B cell (primary cell): ENCODE measurements around the gene MARCKS. TPM values are rescaled to one million over a fixed set of nuclear protein-coding genes. Genes with fewer than 3 reads are reported as not detected.

Experiments used
- ATAC-seq: fragments of 200-7000 bp; cut with Tn5 transposase; one replicate; pipeline ENCODE4 v1.10.0; 2021; ENCODE audit warnings: low read depth, mild to moderate bottlenecking, moderate number of reproducible peaks, moderate library complexity
- CTCF ChIA-PET: fragments of 350-600 bp; sonication (Branson Sonifier 250); formaldehyde crosslinking; loops from one replicate; lab custom pipeline; 2021; ENCODE audit warnings: antibody characterized with exemption, inconsistent platforms; lab: Charles Lee
- POLR2A ChIA-PET: fragments of 350-600 bp; sonication (Branson Sonifier 250); formaldehyde crosslinking; loops from one replicate; lab custom pipeline; 2021; ENCODE audit warnings: antibody characterized with exemption; lab: Charles Lee
- DNase-seq: peaks from one replicate; pipeline ENCODE4 v3.0.0; 2013
- H2AFZ ChIP-seq: 2 replicates; pipeline ENCODE4 v1.6.1; 2012; ENCODE audit warnings: mild to moderate bottlenecking, low read depth, low read length; ENCODE audit not compliant: insufficient read depth, poor library complexity, severe bottlenecking
- H3K27ac ChIP-seq, 2 donors: 1 replicate in 1 of 2; 2 replicates in 1 of 2; pipeline ENCODE4 v1.5.1; 2012 to 2013; ENCODE audit warnings: low read length in 2 of 2, mild to moderate bottlenecking in 2 of 2, moderate library complexity in 1 of 2
- H3K27me3 ChIP-seq, 4 experiments: fragments of 200-600 bp in 1 of 4; sonication (generic) in 1 of 4; replicated peaks in 1 of 4; 1 replicate in 2 of 4; 2 replicates in 2 of 4; pipeline versions ENCODE4 v1.6.1 to v1.7.0; 2013 to 2016; ENCODE audit warnings: low read length in 3 of 4, mild to moderate bottlenecking in 2 of 4, mixed read lengths in 1 of 4, moderate library complexity in 1 of 4; ENCODE audit not compliant: insufficient read depth in 4 of 4, control insufficient read depth in 3 of 4; ENCODE audit errors: control extremely low read depth in 1 of 4
- H3K36me3 ChIP-seq, 2 experiments: replicated peaks in 1 of 2; 1 replicate in 1 of 2; 2 replicates in 1 of 2; pipeline versions ENCODE4 v1.6.1 to v1.7.1; 2013; ENCODE audit warnings: low read length in 1 of 2; ENCODE audit not compliant: insufficient read depth in 2 of 2, control insufficient read depth in 1 of 2; ENCODE audit errors: control extremely low read depth in 1 of 2, extremely low read depth in 1 of 2
- H3K4me1 ChIP-seq, 2 donors: fragments of 200-600 bp in 1 of 2; sonication (generic) in 1 of 2; 1 replicate in 1 of 2; 2 replicates in 1 of 2; pipeline versions ENCODE4 v1.5.1 to v1.6.1; 2013 to 2017; ENCODE audit warnings: low read length in 2 of 2; ENCODE audit not compliant: control insufficient read depth in 2 of 2, insufficient read depth in 2 of 2
- H3K4me2 ChIP-seq: replicated peaks from 2 replicates; pipeline ENCODE3; 2012; ENCODE audit warnings: mild to moderate bottlenecking, low read depth, low read length; ENCODE audit not compliant: poor library complexity, severe bottlenecking
- H3K4me3 ChIP-seq, 5 experiments: fragments of 200-600 bp in 1 of 5; sonication (generic) in 1 of 5; 1 replicate in 3 of 5; 2 replicates in 2 of 5; pipeline versions ENCODE4 v1.5.1 to v1.7.0; 2011 to 2016; ENCODE audit warnings: low read length in 4 of 5, mild to moderate bottlenecking in 4 of 5, low read depth in 2 of 5, control low read depth in 1 of 5, moderate library complexity in 1 of 5; ENCODE audit not compliant: insufficient read depth in 1 of 5; ENCODE audit errors: control extremely low read depth in 1 of 5, extremely low read depth in 1 of 5
- H3K79me2 ChIP-seq: fragments of 200-600 bp; sonication (generic); one replicate; pipeline ENCODE4 v1.6.0; 2016; ENCODE audit warnings: low read length; ENCODE audit not compliant: control insufficient read depth, insufficient read depth
- H3K9ac ChIP-seq: fragments of 200-600 bp; sonication (generic); 2 replicates; pipeline ENCODE4 v1.6.1; 2017; ENCODE audit warnings: mild to moderate bottlenecking, low read length, moderate library complexity
- H3K9me3 ChIP-seq, 3 donors: one replicate each; pipeline versions ENCODE4 v1.6.1 to v1.7.1; 2013; ENCODE audit warnings: low read length in 2 of 3; ENCODE audit not compliant: control insufficient read depth in 2 of 3, insufficient read depth in 1 of 3; ENCODE audit errors: control extremely low read depth in 1 of 3
- H4K20me1 ChIP-seq: 2 replicates; pipeline ENCODE4 v1.6.0; 2012; ENCODE audit warnings: mild to moderate bottlenecking, low read length; ENCODE audit not compliant: insufficient read depth, control insufficient read depth, poor library complexity, severe bottlenecking
- H3K27ac Mint-ChIP-seq: one replicate; pipeline ENCODE4 v1.8.0; 2021; ENCODE audit warnings: mixed read lengths
- H3K27me3 Mint-ChIP-seq: one replicate; pipeline ENCODE4 v1.8.0; 2021; ENCODE audit warnings: mixed read lengths
- H3K4me1 Mint-ChIP-seq: one replicate; pipeline ENCODE4 v1.8.0; 2021; ENCODE audit warnings: mixed read lengths
- H3K4me3 Mint-ChIP-seq: one replicate; pipeline ENCODE4 v1.8.0; 2021; ENCODE audit warnings: mixed read lengths
- H3K9me3 Mint-ChIP-seq: one replicate; pipeline ENCODE4 v1.8.0; 2022; ENCODE audit warnings: mixed read lengths; ENCODE audit not compliant: insufficient read depth
- CTCF ChIP-seq: fragments of 200-600 bp; IDR thresholded peaks from one replicate; pipeline ENCODE4 v1.8.0; 2022; ENCODE audit warnings: antibody characterized with exemption, mild to moderate bottlenecking
- EZH2 ChIP-seq: IDR thresholded peaks from 2 replicates; pipeline ENCODE4 v1.6.1; 2012; ENCODE audit warnings: borderline replicate concordance, low read depth, mild to moderate bottlenecking, moderate library complexity, low read length; ENCODE audit not compliant: insufficient read depth, poor library complexity, severe bottlenecking
- WGBS: methylation state at CpG from one replicate; pipeline ENCODE4 v1.1.5; 2013; ENCODE audit warnings: missing lambda C conversion rate; ENCODE audit not compliant: insufficient coverage; 5-methylcytosine and 5-hydroxymethylcytosine counted together
- intact Hi-C: fragments of 100-400 bp; cut with micrococcal nuclease; formaldehyde crosslinking; loops from one replicate; pipeline ENCODE4 v1.10.0; 2022
- polyA plus RNA-seq: library from polyadenylated mRNA; depleted of rRNA; stranded (reverse); fragments of >200 nt; gene quantifications from 2 replicates; pipeline ENCODE4 v1.2.3, GENCODE V29; 2012
- total RNA-seq, 2 donors: library from RNA; stranded (reverse); fragments of 120-200 nt in 1 of 2; gene quantifications; 1 replicate in 1 of 2; 2 replicates in 1 of 2; pipeline versions ENCODE4 v1.2.3 to v1.2.4, GENCODE V29; 2013 to 2022

The MARCKS gene
- total and polyA plus RNA-seq, 2 donors (not counting 1 experiment from before 2014, with no cell fraction given), result 15.4 to 58.6 TPM

GRCh38 chr6:113858480-113859348 lies 1.6 kb downstream of the MARCKS start:
- H3K9me3 Mint-ChIP-seq, result no peaks in the 10 kb centered on the region
- DNase-seq (peak; percentile 98), ATAC-seq (peak; percentile 76)
- peaks cover 12% of the 10 kb centered on the region for H4K20me1 ChIP-seq
- H3K27ac Mint-ChIP-seq, result peak overlapping the region; percentile 85
- H3K4me1 Mint-ChIP-seq, result peaks cover 22% of the 10 kb centered on the region
- peak overlapping the region; percentile 99 for H3K9ac ChIP-seq
- H2AFZ ChIP-seq, result peak overlapping the region; percentile 65
- H3K27ac ChIP-seq, result peak overlapping the region; percentile 96 to 97
- H3K4me3 ChIP-seq, result peak overlapping the region; percentile 83 to 100 (median 99)
- H3K79me2 ChIP-seq, result peaks cover 36% of the 10 kb centered on the region
- peaks cover 0 to 3% (median 0%) of the 10 kb centered on the region in 3 donors for H3K9me3 ChIP-seq
- H3K4me2 ChIP-seq, result peak overlapping the region; percentile 79
- peak overlapping the region; percentile 80 for H3K4me3 Mint-ChIP-seq
- H3K27me3 ChIP-seq, result no peaks in the 10 kb centered on the region
- TF ChIP-seq CTCF (peak; percentile 94), EZH2 (no peak)
- CTCF ChIA-PET, result interaction anchor here (0.5 to 4.0 kb wide), 64 partner anchors 9 to 1772 kb away, joined by 3 to 109 read pairs (median 4); partner anchors contain the start of genes FAM229B, HDAC2 and TUBE1
- intact Hi-C loops, result loop anchor here (1.0 to 5.0 kb wide), 9 partner anchors 21 to 1816 kb away; partner anchors contain the start of genes FAM229B, HDAC2 and TUBE1
- no peaks in the 10 kb centered on the region for H3K27me3 Mint-ChIP-seq
- POLR2A ChIA-PET, result interaction anchor here (0.5 to 1.4 kb wide), 12 partner anchors 12 to 1763 kb away, joined by 3 to 10 read pairs (median 4); partner anchors contain the start of gene HDAC2
- peaks cover 3 to 14% of the 10 kb centered on the region in 2 experiments for H3K36me3 ChIP-seq
- WGBS, result under 1% methylated on average over 67 of the region's 67 CpGs
- H3K4me1 ChIP-seq, result peaks cover 18 to 40% of the 10 kb centered on the region in 2 donors
